NCI-H748 treated with DMSO at 0.1 percent for 48 hours (cell line): Measurements from ENCODE around the gene UBE2E1.
"Not testable (repeated sequence)": the region's sequence is repeated elsewhere in the genome, so short reads cannot be mapped to it uniquely, and the experiment has no call there.

Experiments
- DNase-seq: peaks from one replicate; lab custom pipeline; 2025; lab: John Stamatoyannopoulos, UW

UBE2E1 gene

DNA sequence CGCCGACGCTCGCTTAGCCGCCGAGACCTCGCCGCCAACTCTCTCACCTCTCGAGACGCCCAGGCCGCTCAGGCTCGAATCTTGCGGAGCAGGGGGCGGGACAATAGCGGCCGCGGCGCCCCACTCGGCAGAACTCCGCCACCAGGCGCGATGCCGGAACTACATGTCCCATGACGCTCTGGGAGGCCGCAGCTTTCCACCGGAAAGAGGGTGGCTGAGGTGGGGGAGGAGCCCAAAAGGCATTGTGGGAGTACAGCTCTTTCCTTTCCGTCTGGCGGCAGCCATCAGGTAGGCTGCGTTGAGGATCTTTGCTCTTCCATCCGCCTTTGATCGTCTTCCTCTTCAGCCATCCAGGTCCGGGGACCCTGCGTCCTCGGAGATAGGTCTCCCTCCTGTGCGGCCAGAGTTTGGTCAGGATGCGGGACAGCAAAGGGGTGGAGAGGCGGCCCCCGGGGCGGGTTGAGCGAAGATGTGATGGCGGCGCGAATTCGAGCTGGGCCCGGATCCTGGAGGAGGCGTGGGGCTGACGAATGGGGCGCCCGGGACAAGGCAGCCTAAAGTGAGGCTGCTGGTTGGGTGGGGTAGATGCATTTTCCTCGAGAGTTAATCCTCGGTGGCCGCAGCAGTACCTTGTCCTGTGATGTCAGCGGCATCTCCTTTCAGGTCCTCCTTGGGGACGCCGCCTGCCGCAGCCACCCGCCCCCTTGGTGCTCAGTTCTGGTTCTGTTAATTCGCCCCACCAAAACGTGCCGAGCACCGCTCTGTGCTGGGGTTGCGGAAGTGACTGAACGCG is 111.3 kb downstream of the UBE2E1 start, which contains the start of the genes NKIRAS1 and RPL15:
Gene NKIRAS1, minus strand, starts transcription at position 105 of the 793 bp plus-strand sequence. CDS start 6,086 bp downstream, outside the sequence.
Gene RPL15, plus strand, starts transcription at position 247 of the 793 bp plus-strand sequence. CDS start 728 bp downstream, outside the sequence.
- DNase-seq, result peak; percentile 86

GRCh38 chr3:23917679-23918303 is 112.0 kb downstream of the UBE2E1 start:
- DNase-seq, result not testable (repeated sequence)

DNA sequence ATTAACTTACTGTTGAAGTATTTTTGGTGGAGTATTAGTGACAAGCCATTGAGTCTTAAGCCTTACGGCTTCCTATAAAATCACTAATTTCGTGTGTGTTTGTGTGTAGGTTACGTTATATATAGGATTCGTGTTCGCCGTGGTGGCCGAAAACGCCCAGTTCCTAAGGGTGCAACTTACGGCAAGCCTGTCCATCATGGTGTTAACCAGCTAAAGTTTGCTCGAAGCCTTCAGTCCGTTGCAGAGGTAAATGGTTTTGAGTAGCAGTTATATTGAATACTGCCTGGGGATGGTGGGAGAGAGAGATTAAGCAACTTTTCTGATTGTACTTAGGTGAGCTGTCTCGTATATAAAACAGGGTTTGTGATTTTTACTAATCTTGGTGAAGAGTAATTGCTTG is 112.6 kb downstream of the UBE2E1 start:
- DNase-seq, result not testable (repeated sequence)

GRCh38 chr3:23919628-23920027 is 113.9 kb downstream of the UBE2E1 start:
- no peak for DNase-seq

DNA sequence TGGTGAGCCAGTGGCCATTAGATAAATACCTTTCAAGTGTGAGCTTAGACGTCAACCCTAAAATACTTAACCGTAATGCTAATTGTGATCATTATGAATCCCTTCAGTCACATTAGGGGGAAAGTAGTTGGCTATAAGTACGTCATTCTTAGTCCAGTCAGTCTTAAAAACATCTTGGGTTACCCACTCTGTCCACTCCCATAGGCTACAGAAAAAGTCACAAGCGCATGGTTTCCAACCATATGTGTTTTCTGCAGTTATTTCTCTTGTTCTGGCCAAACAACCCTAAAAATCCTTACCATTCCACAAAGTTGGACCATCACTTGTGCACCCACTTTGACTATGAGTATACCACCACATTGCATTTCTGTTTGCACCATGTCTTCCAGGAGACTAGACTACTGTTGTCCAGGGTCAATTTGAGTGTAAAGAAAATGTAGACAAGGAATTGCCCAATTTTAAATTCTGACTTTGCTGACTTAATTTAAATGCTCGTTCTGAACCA is 114.4 kb downstream of the UBE2E1 start:
- DNase-seq, result no peak

- no peak for DNase-seq
Observed at GRCh38 chr3:23921052-23921511, 115.3 kb downstream of the UBE2E1 start.

DNA sequence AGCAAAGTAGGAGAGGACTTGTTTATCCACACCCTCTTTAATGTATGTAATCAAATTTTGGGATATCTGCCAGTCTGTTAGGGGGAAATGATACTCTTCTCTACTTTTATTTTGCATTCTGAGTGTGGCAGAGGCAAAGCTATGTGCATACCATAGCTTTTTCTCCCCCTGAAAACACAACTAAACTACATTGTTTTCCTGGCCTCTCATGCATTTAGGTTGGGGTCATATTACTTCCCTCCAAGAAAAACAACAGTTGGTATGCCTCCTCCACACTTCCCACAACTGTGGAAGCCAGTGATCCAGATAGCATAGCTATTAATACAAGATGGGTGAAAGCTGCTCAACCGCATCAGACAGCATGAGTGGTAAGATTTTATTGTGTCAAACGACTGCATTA is 118.0 kb downstream of the UBE2E1 start:
- DNase-seq, result no peak

- no peak for DNase-seq
Observed at GRCh38 chr3:23926246-23926645, 120.5 kb downstream of the UBE2E1 start.

GRCh38 chr3:23926736-23927135 is 121.0 kb downstream of the UBE2E1 start:
- DNase-seq, result no peak

DNA sequence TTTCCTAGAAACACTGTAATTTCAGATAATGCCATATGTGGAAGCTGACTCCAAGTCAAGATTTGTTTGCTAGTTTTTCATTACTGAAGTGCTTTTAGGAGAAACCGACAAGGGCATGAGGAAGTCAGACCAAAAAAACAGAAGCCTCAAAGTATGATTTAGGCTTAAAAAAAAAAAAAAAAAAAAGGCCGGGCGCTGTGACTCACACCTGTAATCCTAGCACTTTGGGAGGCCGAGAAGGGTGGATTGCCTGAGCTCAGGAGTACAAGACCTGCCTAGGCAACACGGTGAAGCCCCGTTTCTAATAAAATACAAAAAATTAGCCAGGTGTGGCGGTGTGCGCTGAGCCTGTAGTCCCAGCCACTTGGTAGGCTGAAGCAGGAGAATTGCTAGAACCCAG is 122.8 kb downstream of the UBE2E1 start:
- DNase-seq, result no peak

- no peak for DNase-seq
Observed at GRCh38 chr3:23931597-23931996, 125.8 kb downstream of the UBE2E1 start.

DNA sequence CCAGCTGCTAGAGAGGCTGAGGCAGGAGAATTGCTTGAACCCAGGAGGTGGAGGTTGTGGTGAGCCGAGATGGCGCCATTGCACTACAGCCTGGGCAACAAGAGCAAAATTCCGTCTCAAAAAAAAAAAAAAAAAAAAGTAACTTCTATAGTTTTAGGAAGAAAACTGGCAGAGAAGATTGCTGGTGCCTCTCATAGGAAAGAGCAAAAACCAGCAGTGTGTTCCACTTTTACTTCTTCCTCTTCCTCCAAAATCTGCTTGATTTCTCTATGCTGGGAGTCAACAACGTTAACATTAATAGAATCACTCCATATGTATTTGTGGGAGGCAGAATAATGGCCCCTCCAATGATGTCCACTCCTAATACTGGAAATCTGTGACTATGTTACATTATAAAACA is 126.8 kb downstream of the UBE2E1 start:
- no peak for DNase-seq

GRCh38 chr3:23934253-23934652 is 128.5 kb downstream of the UBE2E1 start:
- no peak for DNase-seq

DNA sequence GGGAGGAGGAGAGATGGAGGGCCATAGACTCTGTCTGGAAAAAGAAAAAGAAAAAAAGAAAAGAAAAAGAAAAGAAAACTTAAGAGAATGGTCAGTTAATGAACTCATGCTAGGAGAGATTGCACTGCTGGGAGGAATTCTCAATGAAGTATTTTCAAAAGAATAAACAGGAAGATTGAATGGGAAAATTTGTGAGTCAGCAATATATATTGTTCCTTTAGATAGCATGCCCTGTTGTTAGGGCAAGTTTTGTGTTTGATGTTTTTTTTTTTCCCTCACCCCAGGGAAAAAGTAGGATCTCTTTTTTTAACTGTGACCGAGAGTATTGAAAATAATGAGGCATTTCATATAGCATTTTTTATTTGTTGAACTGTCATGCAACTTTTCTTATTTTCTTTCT is 131.5 kb downstream of the UBE2E1 start:
- DNase-seq, result no peak

DNA sequence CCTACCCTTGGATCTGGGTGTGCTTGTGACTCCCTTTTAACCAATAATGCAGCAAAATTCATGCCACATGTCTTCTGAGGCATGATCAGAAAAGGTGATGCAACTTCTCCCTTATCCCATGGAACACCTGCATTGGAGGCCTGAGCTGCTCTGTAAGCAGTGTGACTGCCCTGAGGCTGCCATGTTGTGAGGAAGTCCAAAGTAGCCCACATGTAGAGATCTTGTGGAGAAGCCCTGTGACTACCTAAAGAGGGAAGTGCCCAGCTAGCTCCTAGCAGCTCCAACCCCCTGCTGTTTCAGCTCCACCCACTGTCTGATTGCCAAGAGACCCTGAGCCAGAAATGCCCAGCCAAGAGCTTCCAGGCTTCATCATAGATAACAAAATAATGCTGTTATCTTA is 132.9 kb downstream of the UBE2E1 start:
- no peak for DNase-seq

DNA sequence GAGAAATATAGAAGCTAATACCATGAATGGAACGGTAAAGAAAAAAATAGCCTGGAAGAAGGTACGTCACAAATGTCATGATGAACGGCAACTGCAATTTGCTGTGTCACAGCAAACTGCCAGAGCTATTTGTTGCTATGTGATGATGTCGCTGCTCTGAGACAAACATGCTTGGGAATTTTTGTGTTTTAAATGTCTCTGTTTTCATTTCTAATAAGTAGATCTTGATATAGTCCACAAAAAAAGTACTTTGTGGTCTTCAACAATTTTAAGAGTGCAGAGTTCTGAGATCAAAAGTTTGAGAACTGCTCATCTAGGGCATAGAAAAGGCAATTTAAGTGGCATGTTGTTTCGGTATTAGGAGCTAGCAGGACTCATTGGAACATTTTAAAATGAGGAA is 135.0 kb downstream of the UBE2E1 start:
- no peak for DNase-seq
